K562 treated with DMSO at 1 percent for 24 hours (cell line): ENCODE results near the gene NOTO. TPM values are rescaled to one million over a fixed set of nuclear protein-coding genes. Genes with fewer than 3 reads are reported as not detected.

ENCODE experiments used
- total RNA-seq: library from RNA; unstranded; fragments of 300-600 nt; gene quantifications from 2 replicates; pipeline ENCODE4 v1.2.3, GENCODE V29; 2022; ENCODE audit warnings: low read depth; ENCODE audit not compliant: insufficient read depth

The NOTO gene, protein sequence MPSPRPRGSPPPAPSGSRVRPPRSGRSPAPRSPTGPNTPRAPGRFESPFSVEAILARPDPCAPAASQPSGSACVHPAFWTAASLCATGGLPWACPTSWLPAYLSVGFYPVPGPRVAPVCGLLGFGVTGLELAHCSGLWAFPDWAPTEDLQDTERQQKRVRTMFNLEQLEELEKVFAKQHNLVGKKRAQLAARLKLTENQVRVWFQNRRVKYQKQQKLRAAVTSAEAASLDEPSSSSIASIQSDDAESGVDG
- not detected in 2 replicates for total RNA-seq

DNA sequence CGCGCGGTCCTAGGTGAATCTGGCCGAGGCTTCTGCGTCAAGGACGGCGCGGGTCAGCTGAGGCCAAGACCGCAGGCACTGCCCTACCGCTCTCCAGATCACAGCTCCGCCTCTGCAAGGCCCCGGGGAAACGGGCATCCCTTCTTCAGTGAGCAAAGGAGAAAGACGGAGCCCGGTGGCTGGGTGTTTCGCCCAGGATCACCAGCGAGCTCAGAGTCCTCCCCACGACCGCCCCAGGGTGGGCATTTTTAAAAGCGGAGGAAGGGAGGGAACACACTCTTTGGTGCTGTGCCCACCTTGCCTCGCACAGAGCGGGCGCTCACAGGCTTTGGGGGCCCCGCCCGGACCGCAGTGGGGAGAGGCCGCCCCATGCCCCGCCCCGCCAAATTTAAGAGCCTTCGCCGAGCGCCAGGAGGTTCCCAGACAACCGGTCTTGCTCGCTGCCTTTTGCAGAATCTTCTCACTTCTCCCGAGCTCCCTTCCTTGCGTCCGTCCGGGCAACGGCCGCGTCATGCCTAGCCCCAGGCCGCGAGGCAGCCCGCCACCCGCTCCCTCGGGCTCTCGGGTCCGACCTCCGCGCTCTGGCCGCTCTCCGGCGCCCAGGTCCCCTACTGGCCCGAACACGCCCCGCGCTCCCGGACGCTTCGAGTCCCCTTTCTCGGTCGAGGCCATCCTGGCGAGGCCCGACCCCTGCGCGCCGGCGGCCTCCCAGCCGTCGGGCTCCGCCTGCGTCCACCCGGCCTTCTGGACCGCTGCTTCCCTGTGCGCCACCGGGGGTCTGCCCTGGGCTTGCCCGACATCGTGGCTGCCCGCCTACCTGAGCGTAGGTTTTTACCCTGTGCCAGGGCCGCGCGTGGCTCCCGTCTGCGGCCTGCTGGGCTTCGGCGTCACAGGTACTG, at the start of gene NOTO:
Gene NOTO (plus strand): TSS at position 419 of the 899 bp plus-strand sequence. CDS start 93 bp downstream, at position 512.

GRCh38 chr2:73214120-73215035, 12.0 kb downstream of the NOTO start, which contains the start of gene SMYD5:
SMYD5 (plus strand) TSS chr2:73214245; CDS start chr2:73214267, 22 bp downstream.

DNA sequence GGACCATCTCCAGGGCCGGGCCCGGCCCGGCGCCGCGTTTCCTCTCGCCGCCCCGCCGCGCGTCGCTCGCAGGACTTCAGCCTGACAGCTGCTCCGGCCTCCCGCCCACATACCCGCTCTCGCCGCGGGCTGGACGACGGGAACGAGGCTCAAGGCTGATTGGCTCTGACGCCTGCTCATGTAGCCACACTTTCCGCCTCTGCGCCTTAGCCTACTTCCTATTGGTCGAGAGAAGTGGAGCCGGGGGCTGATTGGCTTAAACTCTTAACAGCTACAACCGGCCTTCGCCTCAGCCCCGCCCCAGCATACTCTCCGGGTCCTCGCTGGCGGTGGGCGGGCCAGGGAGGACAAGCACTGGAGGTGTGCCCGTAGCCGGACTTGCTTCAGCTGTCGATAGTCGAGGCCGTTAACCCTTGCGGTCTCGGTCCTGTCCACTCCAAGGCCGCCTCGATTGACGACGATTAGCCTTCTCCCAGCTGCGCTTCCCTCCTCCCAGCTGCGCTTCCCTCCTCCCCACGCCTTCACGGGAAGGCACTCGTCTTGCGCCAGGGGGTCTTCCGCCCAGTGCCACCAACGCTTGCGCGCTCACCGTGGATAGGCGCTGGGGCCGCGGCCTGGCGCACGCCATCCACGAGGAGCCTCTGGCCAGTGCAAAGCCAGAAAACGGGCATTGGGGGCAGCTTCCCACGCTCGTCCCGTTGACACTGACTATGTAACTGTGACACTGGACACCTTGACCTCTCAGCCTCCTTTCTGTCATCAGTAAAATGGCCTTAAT, 31.0 kb downstream of the NOTO start, which contains the start of gene PRADC1:
Gene PRADC1 (minus strand): TSS at position 86 of the 778 bp plus-strand sequence. CDS start 79 bp downstream, at position 7.

GRCh38 chr2:73233932-73234832, 31.8 kb downstream of the NOTO start, which contains the start of gene CCT7:
CCT7 (plus strand) TSS chr2:73234308; CDS start chr2:73234379, 71 bp downstream.

Other genes starting within 250 kb of the NOTO start
- 19.3 and 27.3 TPM in 2 replicates for gene SFXN5, start 130.9 kb upstream of the NOTO start, total RNA-seq
- 8.0 and 9.0 TPM in 2 replicates for gene RAB11FIP5, start 89.6 kb upstream of the NOTO start, total RNA-seq
- 11.6 and 12.8 TPM in 2 replicates for gene SMYD5, start 11.7 kb downstream of the NOTO start, total RNA-seq
- 61.8 and 68.5 TPM in 2 replicates for gene PRADC1, start 30.7 kb downstream of the NOTO start, total RNA-seq
- gene CCT7, start 31.7 kb downstream of the NOTO start, total RNA-seq = 407 and 437 TPM in 2 replicates
- gene FBXO41, start 81.9 kb downstream of the NOTO start, total RNA-seq = 2.0 and 2.2 TPM in 2 replicates
- gene EGR4, start 91.0 kb downstream of the NOTO start, total RNA-seq = not detected in 2 replicates
- gene ALMS1, start 183.3 kb downstream of the NOTO start, total RNA-seq = 7.3 and 8.0 TPM in 2 replicates